Measurements from ENCODE around the gene IL17B. TPM values are rescaled to one million over a fixed set of nuclear protein-coding genes. Genes with fewer than 3 reads are reported as not detected.
A peak's percentile ranks its signal among the peaks of the same experiment; 100 is the strongest.

The IL17B gene
- total and polyA plus RNA-seq, 2 of the 13 experiments (the other 11 are each of a cell fraction or from before 2014, with no cell fraction given): 0.29 to 2.6 TPM

DNA sequence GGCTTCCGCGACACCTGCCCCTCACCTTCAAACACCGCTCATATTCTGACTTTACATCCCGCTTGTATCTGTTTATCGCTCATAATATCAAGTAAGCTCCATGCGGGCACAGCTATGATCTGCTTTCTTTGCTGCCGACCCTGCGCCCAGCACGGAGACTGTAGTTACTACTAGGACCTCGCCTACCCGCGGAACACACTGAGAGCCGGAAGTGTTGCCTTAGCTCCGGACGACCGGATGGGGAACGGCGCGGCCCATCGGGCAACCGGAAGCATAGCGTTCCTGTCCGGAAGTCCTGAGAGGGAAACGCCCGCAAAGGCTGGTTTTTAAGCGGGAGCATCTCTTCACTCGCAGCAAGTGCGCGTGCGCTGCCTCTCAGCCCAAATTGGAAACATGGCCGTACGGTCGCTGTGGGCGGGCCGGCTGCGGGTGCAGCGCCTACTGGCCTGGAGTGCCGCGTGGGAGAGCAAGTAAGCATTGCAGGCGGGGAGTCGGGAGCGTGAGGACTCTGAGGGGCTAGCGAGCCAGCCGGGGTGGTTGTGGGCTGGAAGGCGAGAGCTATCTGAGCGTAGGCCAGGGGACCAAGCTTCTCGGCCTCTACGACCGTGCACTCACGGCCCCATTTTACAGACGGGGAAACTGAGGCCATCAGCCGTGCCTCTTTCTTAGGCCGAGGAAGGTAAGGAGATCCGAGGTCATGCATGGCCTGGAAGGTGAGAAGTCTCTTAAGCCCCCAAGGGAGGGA, 33.8 kb downstream of the IL17B start, which contains the start of gene GRPEL2 (continued):
- TF ChIP-seq ZNF138 (CRISPR knock-in tag; IDR thresholded peaks at IDR 0.05; ENCODE audit: low read depth) (no peak), NRL (CRISPR knock-in tag; IDR thresholded peaks at IDR 0.05; ENCODE audit: borderline replicate concordance) (0 out of 2 replicates have a peak, but pooled peaks have one; percentile 59), RAD51 (IDR thresholded peaks at IDR 0.05; ENCODE audit: borderline replicate concordance) (no peak), ZNF30 (CRISPR knock-in tag; IDR thresholded peaks at IDR 0.05) (no peak), MAF1 (CRISPR knock-in tag; IDR thresholded peaks at IDR 0.05; ENCODE audit: borderline replicate concordance) (0 out of 2 replicates have a peak, but pooled peaks have one; percentile 36), ZNF75D (CRISPR knock-in tag; IDR thresholded peaks at IDR 0.05; ENCODE audit: borderline replicate concordance) (no peak), ZSCAN22 (CRISPR knock-in tag; IDR thresholded peaks at IDR 0.05) (no peak), ZNF510 (CRISPR knock-in tag; IDR thresholded peaks at IDR 0.05; ENCODE audit: low read depth) (no peak; the same call in 1 of the 2 replicates), MIER2 (CRISPR knock-in tag; IDR thresholded peaks at IDR 0.05) (peak; percentile 49; the same call in 1 of the 2 replicates), ATRX (CRISPR knock-in tag; IDR thresholded peaks at IDR 0.05; ENCODE audit: borderline replicate concordance) (no peak), KDM6A (CRISPR knock-in tag; IDR thresholded peaks at IDR 0.05; ENCODE audit: low read depth) (0 out of 2 replicates have a peak, but pooled peaks have one; percentile 26), XBP1 (CRISPR knock-in tag; IDR thresholded peaks at IDR 0.05) (no peak), SOX5 (CRISPR knock-in tag; IDR thresholded peaks at IDR 0.05; ENCODE audit: borderline replicate concordance) (peak; percentile 44; the same call in 1 of the 2 replicates), NPAS2 (CRISPR knock-in tag; IDR thresholded peaks at IDR 0.05; ENCODE audit: borderline replicate concordance) (no peak), ZFY (CRISPR knock-in tag; IDR thresholded peaks at IDR 0.05) (peak; percentile 97), GZF1 (CRISPR knock-in tag; IDR thresholded peaks at IDR 0.05) (no peak), CCDC6 (CRISPR knock-in tag; IDR thresholded peaks at IDR 0.05) (peak; percentile 75; the same call in 1 of the 2 replicates), SRSF9 (IDR thresholded peaks at IDR 0.05; ENCODE audit: borderline replicate concordance, insufficient read depth, low read depth, low read length, poor library complexity, severe bottlenecking) (no peak), RBM22 (optimal IDR thresholded peaks at IDR 0.05; ENCODE audit: low read length) (no peak), ZNF317 (CRISPR knock-in tag; IDR thresholded peaks at IDR 0.05) (peak; percentile 98)
- TF ChIP-seq, protein P1, sequence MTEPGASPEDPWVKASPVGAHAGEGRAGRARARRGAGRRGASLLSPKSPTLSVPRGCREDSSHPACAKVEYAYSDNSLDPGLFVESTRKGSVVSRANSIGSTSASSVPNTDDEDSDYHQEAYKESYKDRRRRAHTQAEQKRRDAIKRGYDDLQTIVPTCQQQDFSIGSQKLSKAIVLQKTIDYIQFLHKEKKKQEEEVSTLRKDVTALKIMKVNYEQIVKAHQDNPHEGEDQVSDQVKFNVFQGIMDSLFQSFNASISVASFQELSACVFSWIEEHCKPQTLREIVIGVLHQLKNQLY (CRISPR knock-in tag; IDR thresholded peaks at IDR 0.05): no peak
- TF ChIP-seq, protein P2, sequence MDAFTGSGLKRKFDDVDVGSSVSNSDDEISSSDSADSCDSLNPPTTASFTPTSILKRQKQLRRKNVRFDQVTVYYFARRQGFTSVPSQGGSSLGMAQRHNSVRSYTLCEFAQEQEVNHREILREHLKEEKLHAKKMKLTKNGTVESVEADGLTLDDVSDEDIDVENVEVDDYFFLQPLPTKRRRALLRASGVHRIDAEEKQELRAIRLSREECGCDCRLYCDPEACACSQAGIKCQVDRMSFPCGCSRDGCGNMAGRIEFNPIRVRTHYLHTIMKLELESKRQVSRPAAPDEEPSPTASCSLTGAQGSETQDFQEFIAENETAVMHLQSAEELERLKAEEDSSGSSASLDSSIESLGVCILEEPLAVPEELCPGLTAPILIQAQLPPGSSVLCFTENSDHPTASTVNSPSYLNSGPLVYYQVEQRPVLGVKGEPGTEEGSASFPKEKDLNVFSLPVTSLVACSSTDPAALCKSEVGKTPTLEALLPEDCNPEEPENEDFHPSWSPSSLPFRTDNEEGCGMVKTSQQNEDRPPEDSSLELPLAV (CRISPR knock-in tag; conservative IDR thresholded peaks at IDR 0.05; ENCODE audit: low read depth): no peak
- TF ChIP-seq, protein P3, sequence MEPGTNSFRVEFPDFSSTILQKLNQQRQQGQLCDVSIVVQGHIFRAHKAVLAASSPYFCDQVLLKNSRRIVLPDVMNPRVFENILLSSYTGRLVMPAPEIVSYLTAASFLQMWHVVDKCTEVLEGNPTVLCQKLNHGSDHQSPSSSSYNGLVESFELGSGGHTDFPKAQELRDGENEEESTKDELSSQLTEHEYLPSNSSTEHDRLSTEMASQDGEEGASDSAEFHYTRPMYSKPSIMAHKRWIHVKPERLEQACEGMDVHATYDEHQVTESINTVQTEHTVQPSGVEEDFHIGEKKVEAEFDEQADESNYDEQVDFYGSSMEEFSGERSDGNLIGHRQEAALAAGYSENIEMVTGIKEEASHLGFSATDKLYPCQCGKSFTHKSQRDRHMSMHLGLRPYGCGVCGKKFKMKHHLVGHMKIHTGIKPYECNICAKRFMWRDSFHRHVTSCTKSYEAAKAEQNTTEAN (CRISPR knock-in tag; conservative IDR thresholded peaks at IDR 0.05): 0 out of 2 replicates have a peak, but pooled peaks have one; percentile 14
- TF ChIP-seq, protein P4, sequence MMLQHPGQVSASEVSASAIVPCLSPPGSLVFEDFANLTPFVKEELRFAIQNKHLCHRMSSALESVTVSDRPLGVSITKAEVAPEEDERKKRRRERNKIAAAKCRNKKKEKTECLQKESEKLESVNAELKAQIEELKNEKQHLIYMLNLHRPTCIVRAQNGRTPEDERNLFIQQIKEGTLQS (CRISPR knock-in tag; IDR thresholded peaks at IDR 0.05): peak; percentile 9; the same call in 1 of the 2 replicates
- TF ChIP-seq, protein P5, sequence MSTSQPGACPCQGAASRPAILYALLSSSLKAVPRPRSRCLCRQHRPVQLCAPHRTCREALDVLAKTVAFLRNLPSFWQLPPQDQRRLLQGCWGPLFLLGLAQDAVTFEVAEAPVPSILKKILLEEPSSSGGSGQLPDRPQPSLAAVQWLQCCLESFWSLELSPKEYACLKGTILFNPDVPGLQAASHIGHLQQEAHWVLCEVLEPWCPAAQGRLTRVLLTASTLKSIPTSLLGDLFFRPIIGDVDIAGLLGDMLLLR (CRISPR knock-in tag; IDR thresholded peaks at IDR 0.05): no peak
- TF ChIP-seq, protein P6, sequence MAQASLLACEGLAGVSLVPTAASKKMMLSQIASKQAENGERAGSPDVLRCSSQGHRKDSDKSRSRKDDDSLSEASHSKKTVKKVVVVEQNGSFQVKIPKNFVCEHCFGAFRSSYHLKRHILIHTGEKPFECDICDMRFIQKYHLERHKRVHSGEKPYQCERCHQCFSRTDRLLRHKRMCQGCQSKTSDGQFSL (CRISPR knock-in tag; IDR thresholded peaks at IDR 0.05): no peak
